Right ventricle myocardium inferior (tissue), 1 donor: ENCODE results near the gene SPTSSB. TPM values are rescaled to one million over a fixed set of nuclear protein-coding genes. Genes with fewer than 3 reads are reported as not detected.

Source experiments
- ATAC-seq: fragments of 200-7000 bp; cut with Tn5 transposase; one replicate; pipeline ENCODE4 v1.9.1; 2020; ENCODE audit warnings: mild to moderate bottlenecking, moderate library complexity
- DNase-seq: peaks from one replicate; pipeline ENCODE4 v3.0.0; 2021; ENCODE audit errors: missing footprints
- intact Hi-C: fragments of 100-400 bp; cut with DNase I; formaldehyde crosslinking; loops from one replicate; pipeline ENCODE4 v1.11.0; 2022
- total RNA-seq: library from RNA; stranded (reverse); fragmentation: NEBNext Ultra II Directional; extraction: Animal tissue kit (Norgen Biotek cat#: 25700); gene quantifications from one replicate; pipeline ENCODE4 v1.2.1, GENCODE V29; 2021
- donor health status: DM: no; HTN: yes; CAD: no; lungs with severe emphysema.

The SPTSSB gene
- total RNA-seq, 1 donor from 2014 or later, result 0.57 TPM

DNA sequence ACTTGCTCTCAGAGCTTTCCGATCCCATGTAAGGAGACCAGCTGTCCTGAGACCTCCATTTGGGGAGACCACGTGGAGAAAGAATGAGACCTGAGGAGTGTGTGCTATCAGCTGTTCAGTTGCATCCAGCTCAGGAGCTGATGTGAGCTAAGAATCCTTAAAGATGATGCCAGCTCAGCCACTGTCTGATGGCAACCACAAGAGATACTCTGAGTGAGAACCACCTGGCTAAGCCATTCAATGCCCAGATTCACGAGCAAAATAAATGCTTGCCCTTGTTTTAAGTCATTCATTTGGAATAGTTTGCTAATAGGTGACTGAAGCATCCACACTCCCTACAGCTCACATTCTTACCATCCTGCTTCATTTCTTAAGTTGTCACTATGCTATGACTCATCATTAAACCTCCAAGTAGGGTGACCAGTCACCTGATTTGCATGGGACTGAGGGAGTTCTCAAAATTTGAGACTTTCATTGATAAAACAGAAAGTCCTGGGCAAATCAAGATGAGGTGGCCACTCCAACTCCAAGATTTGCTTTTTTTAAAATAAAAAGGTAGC is 56.4 kb downstream of the SPTSSB start:
- DNase-seq (no peak), ATAC-seq (no peak)
- intact Hi-C loops, result no loop called here

DNA sequence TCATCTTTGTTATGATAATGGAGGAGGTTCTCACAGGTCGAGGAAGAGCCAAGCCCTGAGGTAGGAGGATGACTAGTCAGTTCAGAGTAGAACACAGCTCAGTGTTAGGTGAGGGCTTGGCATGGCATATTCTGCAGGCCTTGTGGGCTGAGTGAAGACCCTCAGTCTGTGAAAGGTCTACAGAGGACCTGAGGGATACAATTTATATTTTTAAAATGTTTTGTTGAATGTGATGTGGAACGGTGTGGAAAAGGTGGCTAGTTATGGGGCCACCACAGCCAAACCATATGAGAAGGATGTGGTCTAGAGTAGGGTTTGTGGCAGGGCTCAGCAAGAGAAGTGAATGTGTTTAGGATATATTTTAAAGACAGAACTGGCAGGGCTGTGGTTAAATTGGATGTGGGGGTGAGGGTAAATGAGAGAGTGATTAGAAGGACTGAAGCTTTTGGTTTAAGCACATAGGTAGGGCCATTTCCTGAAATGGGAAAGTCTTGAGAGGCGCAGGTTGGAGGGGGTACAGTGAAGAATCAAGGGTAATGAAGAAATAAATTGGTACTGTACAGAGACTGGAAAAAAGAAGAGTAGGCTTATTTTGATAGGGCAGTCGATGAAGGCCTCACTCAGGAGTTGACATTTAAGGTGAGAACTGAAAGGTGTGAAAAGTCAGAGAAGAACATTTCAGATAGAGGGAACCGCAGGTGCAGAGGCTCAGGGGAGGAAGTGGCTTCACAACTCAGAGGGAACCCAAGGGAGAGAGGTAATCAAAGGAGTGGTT is 60.5 kb downstream of the SPTSSB start:
- ATAC-seq (no peak), DNase-seq (no peak)
- intact Hi-C loops, result no loop called here

DNA sequence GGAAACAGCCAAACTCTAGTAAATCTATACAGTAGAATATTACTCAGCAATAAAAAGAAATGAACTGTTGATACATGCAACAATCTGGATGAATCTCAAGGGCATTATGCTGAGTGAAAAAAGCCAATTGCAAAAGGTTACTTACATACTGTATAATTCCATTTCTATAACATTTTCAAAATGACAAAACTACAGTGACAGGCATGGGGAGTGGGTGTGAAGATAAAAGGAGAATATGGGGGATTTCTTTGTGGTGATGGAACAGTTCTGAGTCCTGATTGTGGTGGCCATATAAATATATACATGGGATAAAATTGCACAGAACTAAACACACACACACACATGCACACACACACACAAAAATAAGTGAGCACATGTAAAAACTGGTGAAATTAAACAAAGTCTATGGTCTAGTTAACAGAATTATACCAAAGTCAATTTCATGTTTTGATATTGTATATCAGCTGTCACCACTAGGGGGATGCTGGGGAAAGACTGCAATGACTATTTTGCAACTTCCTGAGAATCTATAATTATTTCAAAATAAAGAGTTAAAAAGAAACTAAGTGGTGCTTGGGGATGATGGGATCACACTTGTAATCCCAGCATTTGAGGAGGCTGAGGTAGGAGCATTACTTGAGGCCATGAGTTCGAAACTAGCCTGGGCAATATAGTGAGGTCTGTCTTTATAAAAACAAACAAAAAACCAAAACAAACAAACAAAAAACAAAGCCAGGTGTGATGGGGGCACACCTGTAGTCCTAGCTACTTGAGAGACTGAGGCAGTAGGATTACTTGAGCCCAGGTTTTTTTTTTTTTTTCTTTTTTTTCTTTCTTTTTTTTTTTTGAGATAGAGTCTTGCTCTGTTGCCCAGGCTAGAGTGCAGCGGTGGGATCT is 66.0 kb downstream of the SPTSSB start:
- intact Hi-C loops, result loop anchor here (10.0 kb wide), 1 partner anchor 99 kb away; no protein-coding TSS in a partner anchor
- ATAC-seq (no peak), DNase-seq (no peak)

DNA sequence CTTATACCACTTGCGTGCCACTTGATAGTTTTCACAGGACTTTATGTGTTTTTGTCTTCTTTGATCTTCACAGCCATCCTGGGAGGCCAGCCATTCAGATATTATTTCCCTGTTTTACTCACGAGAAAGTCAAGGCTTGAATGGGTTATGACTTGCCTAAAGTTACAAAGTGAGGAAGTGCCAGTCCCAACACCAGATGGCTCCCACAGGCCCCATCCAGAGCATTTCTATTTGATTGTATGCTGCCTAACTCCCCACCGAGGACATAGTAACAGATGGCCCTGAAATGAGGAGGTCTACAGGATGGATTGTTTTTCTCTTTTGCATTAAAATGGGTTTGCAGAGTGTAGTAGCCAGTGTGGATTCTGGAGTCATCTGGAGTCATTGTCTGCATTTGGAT is 74.5 kb downstream of the SPTSSB start:
- no peak for ATAC-seq

DNA sequence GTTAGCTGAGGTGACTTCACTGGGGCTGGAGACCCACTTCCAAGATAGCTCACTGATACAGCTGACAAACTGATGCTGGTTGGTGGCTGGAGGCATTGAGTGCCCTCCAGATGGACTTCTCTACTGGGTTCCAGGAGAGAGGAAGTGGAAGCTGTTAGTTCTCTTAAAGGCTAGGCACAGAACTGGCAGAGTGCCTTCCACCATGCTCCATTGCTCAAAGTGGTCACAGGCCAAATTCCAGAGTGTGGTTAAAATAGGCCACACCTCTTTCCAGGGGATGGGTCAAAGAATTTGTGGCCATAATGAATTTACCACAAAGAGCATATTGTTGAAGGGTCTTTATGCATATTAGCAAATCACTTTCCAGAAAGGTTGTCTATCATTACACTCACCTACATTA is 76.0 kb downstream of the SPTSSB start:
- no peak for DNase-seq
- no peak for ATAC-seq
- intact Hi-C loops, result no loop called here

More for the DNA sequence above, 74.5 kb downstream of the SPTSSB start:
- intact Hi-C loops, result no loop called here
- DNase-seq, result no peak

Other genes starting within 250 kb of the SPTSSB start
- gene NMD3, start 150.2 kb downstream of the SPTSSB start, total RNA-seq, result 49.0 TPM
- not detected for gene OTOL1, start 125.3 kb upstream of the SPTSSB start, total RNA-seq